Fibroblast of villous mesenchyme (primary cell): Measurements from ENCODE around the gene FN3K. TPM values are rescaled to one million over a fixed set of nuclear protein-coding genes. Genes with fewer than 3 reads are reported as not detected.
"Not testable (repeated sequence)": the region's sequence is repeated elsewhere in the genome, so short reads cannot be mapped to it uniquely, and the experiment has no call there.

ENCODE experiments used
- DNase-seq: peaks from one replicate; pipeline ENCODE4 v3.0.0-alpha.2; 2010; ENCODE audit warnings: low read depth
- H3K4me3 ChIP-seq: 2 replicates; pipeline ENCODE4 v1.5.1; 2011; ENCODE audit warnings: low read depth, mild to moderate bottlenecking, low read length
- total RNA-seq: library from RNA; depleted of rRNA; stranded (reverse); fragments of >200 nt; gene quantifications from 2 replicates; pipeline ENCODE4 v1.2.3, GENCODE V29; 2012
- TF ChIP-seq, protein P1 (sequence below): IDR thresholded peaks from 2 replicates; pipeline ENCODE4 v1.5.1; 2012; ENCODE audit warnings: low read depth, mild to moderate bottlenecking, low read length; ENCODE audit not compliant: insufficient read depth

The FN3K gene
- total RNA-seq, 1 donor, result 2.2 TPM

DNA sequence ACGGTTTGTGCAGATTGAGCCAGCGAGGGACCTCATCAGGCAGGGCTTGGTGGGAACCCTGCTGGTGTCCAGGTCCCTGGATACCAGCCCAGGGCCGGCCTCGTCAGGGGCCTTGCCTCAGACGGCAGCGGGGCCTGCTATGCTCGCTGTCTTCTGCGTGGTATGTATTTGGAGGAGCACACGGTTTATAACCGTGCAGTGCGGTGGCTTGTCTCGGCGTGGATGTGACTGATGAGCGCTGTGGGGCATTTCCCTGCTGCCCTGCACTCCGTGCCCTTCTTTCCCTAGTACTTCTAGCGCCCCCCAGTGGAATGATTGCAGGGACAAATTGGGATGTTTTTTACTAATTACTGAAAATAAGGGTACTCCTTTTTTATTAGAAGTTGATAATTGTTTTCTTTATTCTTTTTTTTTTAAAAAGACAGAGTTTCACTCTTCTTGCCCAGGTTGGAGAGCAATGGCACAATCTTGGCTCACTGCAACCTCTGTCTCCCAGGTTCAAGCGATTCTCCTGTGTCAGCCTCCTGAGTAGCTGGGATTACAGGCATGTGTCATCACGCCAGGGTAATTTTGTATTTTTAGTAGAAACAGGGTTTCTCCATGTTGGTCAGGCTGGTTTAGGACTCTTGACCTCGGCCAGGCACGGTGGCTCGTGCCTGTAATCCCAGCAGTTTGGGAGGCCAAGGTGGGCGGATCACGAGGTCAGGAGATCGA lies 31.8 kb downstream of the FN3K start:
- no peak overlapping the region for H3K4me3 ChIP-seq
- DNase-seq, result peak; percentile 66
- TF ChIP-seq, protein P1, sequence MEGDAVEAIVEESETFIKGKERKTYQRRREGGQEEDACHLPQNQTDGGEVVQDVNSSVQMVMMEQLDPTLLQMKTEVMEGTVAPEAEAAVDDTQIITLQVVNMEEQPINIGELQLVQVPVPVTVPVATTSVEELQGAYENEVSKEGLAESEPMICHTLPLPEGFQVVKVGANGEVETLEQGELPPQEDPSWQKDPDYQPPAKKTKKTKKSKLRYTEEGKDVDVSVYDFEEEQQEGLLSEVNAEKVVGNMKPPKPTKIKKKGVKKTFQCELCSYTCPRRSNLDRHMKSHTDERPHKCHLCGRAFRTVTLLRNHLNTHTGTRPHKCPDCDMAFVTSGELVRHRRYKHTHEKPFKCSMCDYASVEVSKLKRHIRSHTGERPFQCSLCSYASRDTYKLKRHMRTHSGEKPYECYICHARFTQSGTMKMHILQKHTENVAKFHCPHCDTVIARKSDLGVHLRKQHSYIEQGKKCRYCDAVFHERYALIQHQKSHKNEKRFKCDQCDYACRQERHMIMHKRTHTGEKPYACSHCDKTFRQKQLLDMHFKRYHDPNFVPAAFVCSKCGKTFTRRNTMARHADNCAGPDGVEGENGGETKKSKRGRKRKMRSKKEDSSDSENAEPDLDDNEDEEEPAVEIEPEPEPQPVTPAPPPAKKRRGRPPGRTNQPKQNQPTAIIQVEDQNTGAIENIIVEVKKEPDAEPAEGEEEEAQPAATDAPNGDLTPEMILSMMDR, result peak; percentile 72

DNA sequence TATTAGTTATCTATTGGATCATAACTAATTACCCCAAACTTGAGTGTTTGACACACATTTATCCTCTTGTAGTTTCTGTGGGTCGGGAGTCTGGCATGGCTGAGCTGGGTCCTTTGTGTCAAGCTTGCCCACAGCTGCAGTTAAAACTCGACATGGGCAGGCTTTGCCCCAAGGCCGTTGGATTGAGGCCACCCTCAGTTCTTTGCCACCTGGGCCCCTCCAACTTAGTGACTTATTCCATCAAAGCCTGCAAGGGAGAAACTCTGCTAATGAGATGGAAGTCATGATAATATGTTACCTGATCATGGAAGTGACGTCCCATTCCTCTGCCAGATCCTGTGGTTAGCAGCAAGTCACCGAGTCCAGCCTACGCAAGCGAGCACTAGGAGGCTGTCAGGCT lies 33.6 kb downstream of the FN3K start:
- H3K4me3 ChIP-seq, result no peak overlapping the region
- DNase-seq, result no peak
- TF ChIP-seq, protein P1, result no peak

DNA sequence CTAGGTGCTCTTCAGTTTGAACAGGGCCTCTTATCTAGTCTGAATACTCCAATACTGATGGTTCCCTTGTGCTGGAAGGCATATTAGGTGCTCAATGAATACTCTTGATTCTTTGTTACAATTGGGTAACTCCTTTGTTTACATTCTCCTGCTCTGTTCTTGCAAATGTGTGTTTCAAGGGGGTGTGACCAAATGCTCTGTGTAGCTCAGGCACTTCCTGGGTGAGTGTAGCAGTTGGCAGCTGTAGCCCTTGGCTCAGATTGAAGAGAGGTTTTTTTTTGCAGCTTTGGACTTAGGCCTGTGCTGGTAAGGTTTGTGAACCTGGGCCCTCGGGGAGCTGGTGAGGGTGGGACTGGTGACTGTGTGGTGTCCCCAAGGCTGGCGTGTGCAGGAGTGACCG lies 36.6 kb downstream of the FN3K start:
- peak; percentile 76 for DNase-seq
- no peak overlapping the region for H3K4me3 ChIP-seq

GRCh38 chr17:82774456-82774855 lies 39.0 kb downstream of the FN3K start:
- H3K4me3 ChIP-seq, DNase-seq: not testable (repeated sequence)

More for the DNA sequence above, 36.6 kb downstream of the FN3K start:
- TF ChIP-seq, protein P1, result no peak

DNA sequence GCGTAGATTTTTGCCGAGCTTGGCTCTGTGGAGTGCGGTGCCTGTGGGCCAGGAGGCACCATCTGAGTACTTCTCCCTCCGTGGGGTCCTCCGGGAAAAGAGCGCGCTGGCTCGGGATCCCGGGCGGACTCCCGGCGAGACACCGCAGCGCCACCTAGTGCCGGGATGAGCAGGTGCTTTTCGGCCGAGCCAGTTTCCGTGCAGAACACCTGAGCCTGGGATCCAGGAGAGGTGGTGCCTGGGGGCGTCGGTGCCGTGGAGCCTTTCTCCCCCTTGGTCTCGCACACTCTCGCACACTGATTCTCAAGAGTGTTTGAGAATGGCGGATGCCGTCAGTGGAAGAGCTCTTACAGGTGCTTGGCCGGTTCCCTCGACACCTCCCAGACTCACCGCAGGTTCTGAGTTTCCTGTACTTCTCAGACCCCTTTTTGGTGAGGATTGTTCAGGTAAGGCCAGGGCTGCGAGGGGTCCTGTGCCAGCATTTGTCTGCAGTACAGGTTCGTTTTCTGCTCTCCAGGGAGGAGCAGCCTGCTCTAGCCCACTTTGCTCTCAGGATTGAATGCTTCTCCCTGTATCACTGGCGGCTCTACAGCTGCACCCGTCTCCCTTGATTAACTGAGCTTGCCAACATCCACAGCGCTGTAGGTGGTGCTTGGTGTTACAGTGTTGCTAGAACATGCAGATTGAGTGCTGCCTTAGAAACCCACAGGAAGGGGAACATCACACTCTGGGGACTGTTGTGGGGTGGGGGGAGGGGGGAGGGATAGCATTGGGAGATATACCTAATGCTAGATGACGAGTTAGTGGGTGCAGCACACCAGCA lies 39.8 kb downstream of the FN3K start:
- H3K4me3 ChIP-seq, result peak overlapping the region; percentile 15
- peak; percentile 51 for DNase-seq
- TF ChIP-seq, protein P1, result peak; percentile 91

- TF ChIP-seq, protein P1, result no peak
- no peak overlapping the region for H3K4me3 ChIP-seq
- DNase-seq, result no peak
Observed at GRCh38 chr17:82776454-82776853, 41.0 kb downstream of the FN3K start.

DNA sequence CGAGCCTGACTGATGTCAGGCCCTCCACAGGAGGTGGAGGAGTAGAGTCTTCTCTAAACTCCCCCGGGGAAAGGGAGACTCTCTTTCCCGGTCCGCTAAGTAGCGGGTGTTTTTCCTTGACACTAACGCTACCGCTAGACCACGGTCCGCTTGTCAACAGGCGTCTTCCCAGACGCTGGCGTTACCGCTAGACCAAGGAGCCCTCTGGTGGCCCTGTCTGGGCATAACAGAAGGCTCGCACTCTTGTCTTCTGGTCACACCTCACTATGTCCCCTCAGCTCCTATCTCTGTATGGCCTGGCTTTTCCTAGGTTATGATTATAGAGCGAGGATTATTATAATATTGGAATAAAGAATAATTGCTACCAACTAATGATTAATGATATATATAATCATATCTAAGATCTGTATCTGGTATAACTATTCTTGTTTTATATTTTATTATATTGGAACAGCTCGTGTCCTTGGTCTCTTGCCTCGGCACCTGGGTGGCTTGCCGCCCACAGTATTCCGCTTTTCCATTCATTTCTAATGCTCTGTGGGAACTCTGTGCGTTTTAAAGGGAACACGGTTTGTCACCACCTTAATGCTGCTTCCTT lies 42.5 kb downstream of the FN3K start:
- TF ChIP-seq, protein P1, result peak; percentile 26
- not testable (repeated sequence) for H3K4me3 ChIP-seq, DNase-seq
